Right lobe of liver (tissue), 4 donors: Measurements from ENCODE around the gene ZNF225.

Experiments used
- POLR2A ChIP-seq: fragments of 450-650 bp; IDR thresholded peaks from one replicate; pipeline ENCODE4 v1.6.1; 2017; ENCODE audit warnings: antibody characterized with exemption, mild to moderate bottlenecking
- TF ChIP-seq, protein P1 (sequence below), 4 donors: fragments of 200-600 bp in 3 of 4; fragments of 450-650 bp in 1 of 4; IDR thresholded peaks; one replicate each; pipeline versions ENCODE4 v1.5.1 to v1.8.0; 2016 to 2022; ENCODE audit warnings: antibody characterized with exemption in 4 of 4, mild to moderate bottlenecking in 2 of 4
- donor health status: DM: no; HTN: no; CAD: no.
- donor health status: DM: no; HTN: no; CAD: no.
- donor health status: DM: no; HTN: yes; CAD: no.

DNA sequence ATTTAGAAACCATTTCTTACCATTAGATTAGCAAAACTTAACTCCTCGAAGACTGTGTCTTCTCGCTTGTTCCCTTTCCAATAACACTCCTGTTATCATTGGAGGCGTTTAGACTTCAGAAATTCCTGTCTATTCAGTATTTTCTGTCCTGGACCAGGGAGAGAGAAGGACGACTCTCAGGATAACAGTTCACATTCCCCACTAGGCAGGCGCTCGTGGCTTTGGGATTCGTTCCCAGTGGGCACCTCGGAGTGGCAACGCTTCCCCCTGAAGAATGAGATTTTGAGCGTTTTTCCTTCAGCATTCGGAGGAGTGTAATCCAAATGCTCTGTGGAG lies 429 bp upstream of the ZNF225 start:
- no peak for TF ChIP-seq POLR2A
- TF ChIP-seq, protein P1, sequence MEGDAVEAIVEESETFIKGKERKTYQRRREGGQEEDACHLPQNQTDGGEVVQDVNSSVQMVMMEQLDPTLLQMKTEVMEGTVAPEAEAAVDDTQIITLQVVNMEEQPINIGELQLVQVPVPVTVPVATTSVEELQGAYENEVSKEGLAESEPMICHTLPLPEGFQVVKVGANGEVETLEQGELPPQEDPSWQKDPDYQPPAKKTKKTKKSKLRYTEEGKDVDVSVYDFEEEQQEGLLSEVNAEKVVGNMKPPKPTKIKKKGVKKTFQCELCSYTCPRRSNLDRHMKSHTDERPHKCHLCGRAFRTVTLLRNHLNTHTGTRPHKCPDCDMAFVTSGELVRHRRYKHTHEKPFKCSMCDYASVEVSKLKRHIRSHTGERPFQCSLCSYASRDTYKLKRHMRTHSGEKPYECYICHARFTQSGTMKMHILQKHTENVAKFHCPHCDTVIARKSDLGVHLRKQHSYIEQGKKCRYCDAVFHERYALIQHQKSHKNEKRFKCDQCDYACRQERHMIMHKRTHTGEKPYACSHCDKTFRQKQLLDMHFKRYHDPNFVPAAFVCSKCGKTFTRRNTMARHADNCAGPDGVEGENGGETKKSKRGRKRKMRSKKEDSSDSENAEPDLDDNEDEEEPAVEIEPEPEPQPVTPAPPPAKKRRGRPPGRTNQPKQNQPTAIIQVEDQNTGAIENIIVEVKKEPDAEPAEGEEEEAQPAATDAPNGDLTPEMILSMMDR (IDR thresholded peaks at IDR 0.05) = no peak
